Gastroesophageal sphincter (tissue), 4 donors: ENCODE measurements around the gene PDCD1. TPM values are rescaled to one million over a fixed set of nuclear protein-coding genes. Genes with fewer than 3 reads are reported as not detected.

ENCODE experiments used
- ATAC-seq: fragments of 150-250 bp; one replicate; pipeline ENCODE4 v1.9.1; 2016; ENCODE audit warnings: mild to moderate bottlenecking, moderate library complexity
- H3K27ac ChIP-seq, 4 donors: fragments of 200-600 bp; sonication (generic) in 3 of 4; 1 replicate in 3 of 4; 2 replicates in 1 of 4; pipeline ENCODE4 v1.5.1; 2016 to 2019
- H3K27me3 ChIP-seq: fragments of 200-600 bp; sonication (generic); one replicate; pipeline ENCODE4 v1.5.1; 2019
- H3K36me3 ChIP-seq, 2 donors: fragments of 200-600 bp; sonication (generic); one replicate each; pipeline ENCODE4 v1.5.1; 2019; ENCODE audit warnings: control low read depth in 1 of 2
- H3K4me1 ChIP-seq, 3 donors: fragments of 200-600 bp; sonication (generic); 1 replicate in 2 of 3; 2 replicates in 1 of 3; pipeline ENCODE4 v1.5.1; 2016 to 2019; ENCODE audit warnings: control low read depth in 2 of 3
- H3K4me3 ChIP-seq, 2 donors: fragments of 200-600 bp; sonication (generic); one replicate each; pipeline ENCODE4 v1.5.1; 2019; ENCODE audit warnings: mild to moderate bottlenecking in 1 of 2, moderate library complexity in 1 of 2
- H3K9me3 ChIP-seq, 3 donors: fragments of 200-600 bp; sonication (generic); one replicate each; pipeline ENCODE4 v1.5.1; 2017 to 2019; ENCODE audit warnings: control low read depth in 2 of 3
- EP300 ChIP-seq: sonication (generic); formaldehyde crosslinking; IDR thresholded peaks from one replicate; pipeline ENCODE4 v1.6.1; 2017; ENCODE audit warnings: antibody characterized with exemption, mild to moderate bottlenecking
- POLR2A ChIP-seq, 2 donors: fragments of 450-650 bp; IDR thresholded peaks; one replicate each; pipeline ENCODE4 v1.6.1; 2017; ENCODE audit warnings: antibody characterized with exemption in 2 of 2, mild to moderate bottlenecking in 2 of 2, moderate library complexity in 1 of 2
- POLR2AphosphoS5 ChIP-seq: sonication (generic); formaldehyde crosslinking; IDR thresholded peaks from one replicate; pipeline ENCODE4 v1.6.1; 2017; ENCODE audit warnings: antibody characterized with exemption
- WGBS, 2 donors: methylation state at CpG; one replicate each; pipeline ENCODE4 v1.1.5; 2018; ENCODE audit warnings: low coverage in 1 of 2; 5-methylcytosine and 5-hydroxymethylcytosine counted together
- total RNA-seq, 4 donors: library from RNA; depleted of rRNA; stranded (reverse); fragments of >200 nt; gene quantifications; one replicate each; pipeline ENCODE4 v1.1.0, GENCODE V29; 2016
- TF ChIP-seq, protein P1 (sequence below), 4 experiments: fragments of 200-600 bp in 2 of 4; fragments of 450-650 bp in 2 of 4; sonication (generic) in 1 of 4; IDR thresholded peaks; one replicate each; pipeline ENCODE4 v1.5.1; 2017 to 2019; ENCODE audit warnings: antibody characterized with exemption in 4 of 4, mild to moderate bottlenecking in 2 of 4, moderate library complexity in 2 of 4

PDCD1 gene
- total RNA-seq, 4 donors from 2014 or later = 0.19 to 0.54 TPM; not detected in 2

DNA sequence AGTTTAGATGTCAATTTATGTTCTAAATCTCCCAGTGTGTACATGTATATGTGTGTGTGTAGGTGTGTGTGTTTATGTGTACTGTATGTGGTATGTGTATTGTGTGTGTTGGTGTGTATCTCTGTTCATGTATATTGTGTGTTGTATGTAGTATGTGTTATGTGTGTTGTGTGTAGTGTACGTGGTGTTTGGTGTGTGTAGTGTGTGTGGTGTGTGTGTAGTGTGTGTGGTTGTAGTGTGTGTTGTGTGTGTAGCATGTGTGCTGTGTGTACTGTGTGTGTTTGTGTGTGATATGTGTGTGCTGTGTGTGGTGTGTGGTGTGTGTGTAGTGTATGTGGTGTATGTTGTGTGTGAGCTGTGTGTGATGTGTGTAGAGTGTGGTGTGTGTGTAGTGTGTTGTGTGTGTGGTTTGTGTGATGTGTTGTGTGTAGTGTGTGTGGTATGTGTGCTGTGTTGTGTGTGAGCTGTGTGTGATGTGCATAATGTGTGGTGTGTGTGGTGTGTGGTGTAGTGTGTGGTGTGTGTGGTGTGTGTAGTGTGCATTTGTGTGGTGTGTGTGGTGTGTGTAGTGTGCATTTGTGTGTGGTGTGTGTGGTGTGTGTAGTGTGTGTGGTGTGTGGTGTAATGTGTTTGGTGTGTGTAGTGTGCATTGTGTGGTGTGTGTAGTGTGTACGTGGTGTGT lies 5.6 kb upstream of the PDCD1 start:
- Histone ChIP-seq H3K27ac (no peak overlapping the region), H3K36me3 (no peaks in the 10 kb centered on the region), H3K4me3 (no peak overlapping the region), H3K27me3 (peaks cover 82% of the 10 kb centered on the region), H3K9me3 (no peaks in the 10 kb centered on the region), H3K4me1 (peaks cover 0 to 35% (median 10%) of the 10 kb centered on the region in 3 donors)
- 74 to 94% methylated on average over 2 of the region's 2 CpGs for WGBS, 2 donors
- no peak for TF ChIP-seq EP300
- TF ChIP-seq, protein P1, sequence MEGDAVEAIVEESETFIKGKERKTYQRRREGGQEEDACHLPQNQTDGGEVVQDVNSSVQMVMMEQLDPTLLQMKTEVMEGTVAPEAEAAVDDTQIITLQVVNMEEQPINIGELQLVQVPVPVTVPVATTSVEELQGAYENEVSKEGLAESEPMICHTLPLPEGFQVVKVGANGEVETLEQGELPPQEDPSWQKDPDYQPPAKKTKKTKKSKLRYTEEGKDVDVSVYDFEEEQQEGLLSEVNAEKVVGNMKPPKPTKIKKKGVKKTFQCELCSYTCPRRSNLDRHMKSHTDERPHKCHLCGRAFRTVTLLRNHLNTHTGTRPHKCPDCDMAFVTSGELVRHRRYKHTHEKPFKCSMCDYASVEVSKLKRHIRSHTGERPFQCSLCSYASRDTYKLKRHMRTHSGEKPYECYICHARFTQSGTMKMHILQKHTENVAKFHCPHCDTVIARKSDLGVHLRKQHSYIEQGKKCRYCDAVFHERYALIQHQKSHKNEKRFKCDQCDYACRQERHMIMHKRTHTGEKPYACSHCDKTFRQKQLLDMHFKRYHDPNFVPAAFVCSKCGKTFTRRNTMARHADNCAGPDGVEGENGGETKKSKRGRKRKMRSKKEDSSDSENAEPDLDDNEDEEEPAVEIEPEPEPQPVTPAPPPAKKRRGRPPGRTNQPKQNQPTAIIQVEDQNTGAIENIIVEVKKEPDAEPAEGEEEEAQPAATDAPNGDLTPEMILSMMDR (IDR thresholded peaks at IDR 0.05) = no peak
- TF ChIP-seq POLR2AphosphoS5 = no peak
- TF ChIP-seq POLR2A (IDR thresholded peaks at IDR 0.05) = no peak
- ATAC-seq = no peak

DNA sequence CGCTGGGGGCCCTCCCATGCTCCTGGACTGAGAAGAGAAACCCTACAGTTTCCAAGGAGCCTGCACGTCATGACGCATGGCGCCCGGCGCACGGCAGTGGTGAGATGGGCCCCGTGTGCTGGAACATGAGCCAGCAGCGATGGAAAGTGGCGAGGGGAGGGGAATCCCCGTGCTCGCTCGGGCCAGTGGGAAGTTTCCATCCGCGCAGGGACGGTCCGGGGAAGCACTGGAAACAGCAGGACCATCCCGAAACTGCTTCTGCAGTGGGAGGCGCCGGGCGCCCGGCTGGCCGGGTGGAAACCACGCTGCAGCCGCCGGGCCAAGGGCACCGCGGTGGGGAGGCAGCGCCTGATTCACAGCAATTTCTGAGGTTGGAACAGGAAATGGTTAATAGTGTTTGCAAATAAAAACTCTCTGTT lies 4.9 kb upstream of the PDCD1 start:
- peaks cover 0 to 36% (median 15%) of the 10 kb centered on the region in 3 donors for H3K4me1 ChIP-seq
- H3K27me3 ChIP-seq = peaks cover 81% of the 10 kb centered on the region
- no peaks in the 10 kb centered on the region for H3K36me3 ChIP-seq
- WGBS, 2 donors = 7% methylated on average over 11 of the region's 29 CpGs; no CpG with 5 or more reads in 1 of the 2 donors
- ATAC-seq = no peak
- H3K9me3 ChIP-seq = no peaks in the 10 kb centered on the region
- no peak overlapping the region for H3K4me3 ChIP-seq
- peak overlapping the region in 1 of 4 donors; percentile 2 for H3K27ac ChIP-seq
- TF ChIP-seq POLR2AphosphoS5 (no peak), EP300 (no peak), POLR2A (IDR thresholded peaks at IDR 0.05) (no peak)
- TF ChIP-seq, protein P1 (IDR thresholded peaks at IDR 0.05) = no peak

- H3K4me1 ChIP-seq = peaks cover 0 to 31% (median 15%) of the 10 kb centered on the region in 3 donors
- 64 to 92% methylated on average over 2 to 9 of the region's 22 CpGs for WGBS, 2 donors
- H3K9me3 ChIP-seq = no peaks in the 10 kb centered on the region
- ATAC-seq = no peak
- H3K27ac ChIP-seq = peak overlapping the region in 1 of 4 donors; percentile 2
- H3K36me3 ChIP-seq = no peaks in the 10 kb centered on the region
- H3K4me3 ChIP-seq = no peak overlapping the region
- TF ChIP-seq POLR2A (IDR thresholded peaks at IDR 0.05) (no peak), POLR2AphosphoS5 (no peak), EP300 (no peak)
- TF ChIP-seq, protein P1 (IDR thresholded peaks at IDR 0.05) = no peak
- peaks cover 75% of the 10 kb centered on the region for H3K27me3 ChIP-seq
Observed at GRCh38 chr2:241862775-241863535, 4.3 kb upstream of the PDCD1 start.

GRCh38 chr2:241862093-241862492 lies 3.4 kb upstream of the PDCD1 start:
- peaks cover 67% of the 10 kb centered on the region for H3K27me3 ChIP-seq
- WGBS, 2 donors = 65 to 80% methylated on average over 2 of the region's 8 CpGs
- no peaks in the 10 kb centered on the region for H3K9me3 ChIP-seq
- no peak for ATAC-seq
- no peaks in the 10 kb centered on the region for H3K36me3 ChIP-seq
- TF ChIP-seq POLR2A (IDR thresholded peaks at IDR 0.05) = no peak
- no peak for TF ChIP-seq EP300
- TF ChIP-seq, protein P1 (IDR thresholded peaks at IDR 0.05) = no peak
- TF ChIP-seq POLR2AphosphoS5 = no peak
- no peak overlapping the region for H3K27ac ChIP-seq
- no peak overlapping the region for H3K4me3 ChIP-seq
- H3K4me1 ChIP-seq = peaks cover 0 to 31% (median 15%) of the 10 kb centered on the region in 3 donors
